Panc1 (cell line): ENCODE results near the gene SHISAL1. TPM values are rescaled to one million over a fixed set of nuclear protein-coding genes. Genes with fewer than 3 reads are reported as not detected.

ENCODE experiments used
- ATAC-seq: fragments of 200-7000 bp; cut with Tn5 transposase; 2 replicates; pipeline ENCODE4 v1.9.1; 2020; ENCODE audit warnings: mild to moderate bottlenecking, moderate library complexity
- BruUV-seq: library from RNA; stranded (reverse); fragments of 400-500 nt; replicated peaks from 2 replicates; lab custom pipeline; 2021; lab: Mats Ljungman, UMichigan
- CTCF ChIA-PET: fragments of 300-600 bp; sonication (Branson Sonifier 250); formaldehyde crosslinking; loops from one replicate; lab custom pipeline; 2022; ENCODE audit warnings: antibody characterized with exemption; lab: Charles Lee
- POLR2A ChIA-PET: fragments of 300-600 bp; sonication (Branson Sonifier 250); formaldehyde crosslinking; loops from one replicate; lab custom pipeline; 2022; ENCODE audit warnings: antibody characterized with exemption; lab: Charles Lee
- DNase-seq: peaks from one replicate; pipeline ENCODE4 v3.0.0-alpha.2; 2010; ENCODE audit warnings: low read depth, low spot score
- H3K27ac ChIP-seq: 2 replicates; pipeline ENCODE4 v1.5.1; 2011; ENCODE audit warnings: mild to moderate bottlenecking, low read length, inconsistent platforms
- H3K27me3 ChIP-seq: fragments of 200-500 bp; sonication (Bioruptor generic); 2 replicates; pipeline ENCODE4 v1.6.0; 2014; ENCODE audit warnings: low read length, inconsistent platforms; ENCODE audit not compliant: control insufficient read depth, insufficient read depth
- H3K36me3 ChIP-seq: fragments of 200-500 bp; sonication (Bioruptor generic); 2 replicates; pipeline ENCODE4 v1.5.1; 2014; ENCODE audit warnings: inconsistent platforms, mild to moderate bottlenecking, low read length, moderate library complexity; ENCODE audit not compliant: control insufficient read depth, insufficient read depth
- H3K4me1 ChIP-seq: 2 replicates; pipeline ENCODE4 v1.5.1; 2011; ENCODE audit warnings: inconsistent platforms, mild to moderate bottlenecking, low read length, moderate library complexity; ENCODE audit not compliant: control insufficient read depth, insufficient read depth
- H3K4me3 ChIP-seq, 2 experiments: 2 replicates each; pipeline ENCODE4 v1.5.1; 2011 to 2012; ENCODE audit warnings: low read depth in 2 of 2, low read length in 2 of 2, mild to moderate bottlenecking in 2 of 2, inconsistent platforms in 1 of 2, moderate library complexity in 1 of 2
- H3K9me3 ChIP-seq: fragments of 200-500 bp; sonication (Bioruptor generic); 2 replicates; pipeline ENCODE4 v1.5.1; 2014; ENCODE audit warnings: low read depth, mild to moderate bottlenecking, inconsistent platforms, low read length, moderate library complexity; ENCODE audit not compliant: control insufficient read depth, insufficient read depth
- CTCF ChIP-seq: fragments of 450-650 bp; IDR thresholded peaks from 2 replicates; pipeline ENCODE4 v1.5.1; 2017; ENCODE audit warnings: mild to moderate bottlenecking
- POLR2AphosphoS5 ChIP-seq: IDR thresholded peaks from 2 replicates; pipeline ENCODE4 v1.6.1; 2012; ENCODE audit warnings: mild to moderate bottlenecking, low read depth, low read length, moderate library complexity
- SIN3A ChIP-seq: IDR thresholded peaks from 2 replicates; pipeline ENCODE4 v1.6.1; 2012; ENCODE audit warnings: low read depth, mild to moderate bottlenecking, low read length, moderate library complexity, borderline replicate concordance; ENCODE audit not compliant: insufficient read depth
- TCF7L2 ChIP-seq: IDR thresholded peaks from 2 replicates; pipeline ENCODE4 v1.6.1; 2011; ENCODE audit warnings: mild to moderate bottlenecking, low read depth, low read length, inconsistent platforms
- in situ Hi-C: cut with HindIII; loops from 2 replicates; pipeline ENCODE4 v1.10.0; 2016; ENCODE audit warnings: low sequenced_read_pairs, low pct_unique_long_range_greater_than_20kb
- intact Hi-C: fragments of 100-400 bp; cut with micrococcal nuclease; formaldehyde crosslinking; loops from one replicate; pipeline ENCODE4 v1.10.0; 2022; ENCODE audit not compliant: unreplicated experiment
- total RNA-seq: library from RNA; stranded (reverse); gene quantifications from one replicate; pipeline ENCODE4 v1.2.1, GENCODE V29; 2021; ENCODE audit not compliant: unreplicated experiment
- TF ChIP-seq, protein P1 (sequence below), 2 experiments: IDR thresholded peaks; 2 replicates each; pipeline ENCODE4 v1.6.1; 2011 to 2012; ENCODE audit warnings: low read depth in 2 of 2, control low read depth in 1 of 2, low read length in 1 of 2, mild to moderate bottlenecking in 1 of 2, moderate library complexity in 1 of 2; ENCODE audit not compliant: insufficient read depth in 1 of 2

Gene SHISAL1
- total RNA-seq, 1 experiment from 2014 or later: 1.2 TPM

GRCh38 chr22:44355716-44356070 is 42.9 kb upstream of the SHISAL1 start:
- in situ Hi-C loops: no loop called here
- CTCF ChIA-PET: no interaction called here

GRCh38 chr22:44354288-44354687 is 41.5 kb upstream of the SHISAL1 start:
- Histone ChIP-seq H3K36me3 (no peaks in the 10 kb centered on the region), H3K4me3 (no peak overlapping the region), H3K27ac (no peak overlapping the region), H3K27me3 (no peaks in the 10 kb centered on the region), H3K4me1 (no peaks in the 10 kb centered on the region), H3K9me3 (no peaks in the 10 kb centered on the region)
- intact Hi-C loops (no loop called here), in situ Hi-C loops (no loop called here)
- TF ChIP-seq CTCF (no peak), SIN3A (no peak), POLR2AphosphoS5 (no peak), TCF7L2 (no peak)
- TF ChIP-seq, protein P1, sequence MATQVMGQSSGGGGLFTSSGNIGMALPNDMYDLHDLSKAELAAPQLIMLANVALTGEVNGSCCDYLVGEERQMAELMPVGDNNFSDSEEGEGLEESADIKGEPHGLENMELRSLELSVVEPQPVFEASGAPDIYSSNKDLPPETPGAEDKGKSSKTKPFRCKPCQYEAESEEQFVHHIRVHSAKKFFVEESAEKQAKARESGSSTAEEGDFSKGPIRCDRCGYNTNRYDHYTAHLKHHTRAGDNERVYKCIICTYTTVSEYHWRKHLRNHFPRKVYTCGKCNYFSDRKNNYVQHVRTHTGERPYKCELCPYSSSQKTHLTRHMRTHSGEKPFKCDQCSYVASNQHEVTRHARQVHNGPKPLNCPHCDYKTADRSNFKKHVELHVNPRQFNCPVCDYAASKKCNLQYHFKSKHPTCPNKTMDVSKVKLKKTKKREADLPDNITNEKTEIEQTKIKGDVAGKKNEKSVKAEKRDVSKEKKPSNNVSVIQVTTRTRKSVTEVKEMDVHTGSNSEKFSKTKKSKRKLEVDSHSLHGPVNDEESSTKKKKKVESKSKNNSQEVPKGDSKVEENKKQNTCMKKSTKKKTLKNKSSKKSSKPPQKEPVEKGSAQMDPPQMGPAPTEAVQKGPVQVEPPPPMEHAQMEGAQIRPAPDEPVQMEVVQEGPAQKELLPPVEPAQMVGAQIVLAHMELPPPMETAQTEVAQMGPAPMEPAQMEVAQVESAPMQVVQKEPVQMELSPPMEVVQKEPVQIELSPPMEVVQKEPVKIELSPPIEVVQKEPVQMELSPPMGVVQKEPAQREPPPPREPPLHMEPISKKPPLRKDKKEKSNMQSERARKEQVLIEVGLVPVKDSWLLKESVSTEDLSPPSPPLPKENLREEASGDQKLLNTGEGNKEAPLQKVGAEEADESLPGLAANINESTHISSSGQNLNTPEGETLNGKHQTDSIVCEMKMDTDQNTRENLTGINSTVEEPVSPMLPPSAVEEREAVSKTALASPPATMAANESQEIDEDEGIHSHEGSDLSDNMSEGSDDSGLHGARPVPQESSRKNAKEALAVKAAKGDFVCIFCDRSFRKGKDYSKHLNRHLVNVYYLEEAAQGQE (IDR thresholded peaks at IDR 0.05; ENCODE audit: insufficient read depth in 1 of 2, low read depth in 2 of 2, low read length in 1 of 2): no peak
- DNase-seq (no peak), ATAC-seq (no peak)
- ChIA-PET POLR2A (no interaction called here), CTCF (no interaction called here)
- BruUV-seq: no TSS peak

More at GRCh38 chr22:44355716-44356070, 42.9 kb upstream of the SHISAL1 start:
- POLR2A ChIA-PET: no interaction called here
- DNase-seq: no peak
- Histone ChIP-seq H3K27me3 (no peaks in the 10 kb centered on the region), H3K4me3 (no peak overlapping the region), H3K36me3 (no peaks in the 10 kb centered on the region), H3K9me3 (no peaks in the 10 kb centered on the region), H3K27ac (no peak overlapping the region), H3K4me1 (no peaks in the 10 kb centered on the region)
- ATAC-seq: no peak
- no TSS peak for BruUV-seq
- no peak for TF ChIP-seq TCF7L2
- TF ChIP-seq, protein P1 (IDR thresholded peaks at IDR 0.05; ENCODE audit: insufficient read depth in 1 of 2, low read depth in 2 of 2, low read length in 1 of 2): no peak
- no peak for TF ChIP-seq POLR2AphosphoS5
- TF ChIP-seq SIN3A: no peak
- no peak for TF ChIP-seq CTCF
- intact Hi-C loops: no loop called here
